Hematopoietic multipotent progenitor cell treated with erythropoietin and hydrocortisone succinate and interleukin-3 and kit ligand, for 8 days (in vitro differentiated cells): Measurements from ENCODE around the gene EP400.
"Not testable (repeated sequence)": the region's sequence is repeated elsewhere in the genome, so short reads cannot be mapped to it uniquely, and the experiment has no call there.

Source experiments
- DNase-seq: peaks from one replicate; pipeline ENCODE4 v3.0.0-alpha.2; 2015

Gene EP400

GRCh38 chr12:132103072-132103471 lies 153.3 kb downstream of the EP400 start:
- DNase-seq, result not testable (repeated sequence)

GRCh38 chr12:132103542-132104308 lies 154.0 kb downstream of the EP400 start:
- DNase-seq, result no peak

GRCh38 chr12:132105467-132105866 lies 155.7 kb downstream of the EP400 start:
- no peak for DNase-seq

GRCh38 chr12:132106921-132107320 lies 157.2 kb downstream of the EP400 start:
- DNase-seq, result no peak

GRCh38 chr12:132108211-132108832 lies 158.6 kb downstream of the EP400 start:
- no peak for DNase-seq

GRCh38 chr12:132109741-132110140 lies 160.0 kb downstream of the EP400 start:
- DNase-seq, result no peak

GRCh38 chr12:132110677-132111076 lies 160.9 kb downstream of the EP400 start:
- DNase-seq, result no peak

- DNase-seq, result no peak
These were observed 162.0 kb downstream of the EP400 start for GRCh38 chr12:132111654-132112304.

GRCh38 chr12:132114667-132115066 lies 164.9 kb downstream of the EP400 start:
- no peak for DNase-seq

- no peak for DNase-seq
These were observed 165.8 kb downstream of the EP400 start for GRCh38 chr12:132115500-132115899.

- no peak for DNase-seq
These were observed 167.2 kb downstream of the EP400 start for GRCh38 chr12:132116709-132117557.

- DNase-seq, result peak; percentile 8
These were observed 167.8 kb downstream of the EP400 start for GRCh38 chr12:132117558-132117875.

- no peak for DNase-seq
These were observed 169.1 kb downstream of the EP400 start for GRCh38 chr12:132118876-132119275.

GRCh38 chr12:132121283-132121682 lies 171.5 kb downstream of the EP400 start:
- DNase-seq, result no peak

GRCh38 chr12:132123970-132124765 lies 174.4 kb downstream of the EP400 start:
- DNase-seq, result no peak

GRCh38 chr12:132124766-132125425 lies 175.2 kb downstream of the EP400 start:
- DNase-seq, result peak; percentile 37

GRCh38 chr12:132125736-132126135 lies 176.0 kb downstream of the EP400 start:
- DNase-seq, result no peak

- DNase-seq, result no peak
These were observed 177.3 kb downstream of the EP400 start for GRCh38 chr12:132127041-132127440.

- DNase-seq, result no peak
These were observed 179.3 kb downstream of the EP400 start for GRCh38 chr12:132129007-132129406.

- no peak for DNase-seq
These were observed 180.9 kb downstream of the EP400 start for GRCh38 chr12:132130690-132131089.
